Activated naive CD4-positive, alpha-beta T cell treated with anti-CD3 and anti-CD28 coated beads for 36 hours (primary cell): ENCODE data around the gene SLC18B1. TPM values are rescaled to one million over a fixed set of nuclear protein-coding genes. Genes with fewer than 3 reads are reported as not detected.

Experiments used
- CTCF ChIA-PET: fragments of 350-600 bp; sonication (Branson Sonifier 250); formaldehyde crosslinking; loops from one replicate; lab custom pipeline; 2021; ENCODE audit warnings: antibody characterized with exemption; lab: Charles Lee
- DNase-seq: peaks from one replicate; pipeline ENCODE4 v3.0.0-alpha.2; 2020
- H3K27ac Mint-ChIP-seq: one replicate; pipeline ENCODE4 v1.8.0; 2021; ENCODE audit warnings: mild to moderate bottlenecking, mixed read lengths
- H3K27me3 Mint-ChIP-seq: one replicate; pipeline ENCODE4 v1.8.0; 2021; ENCODE audit warnings: low read depth, mixed read lengths
- H3K36me3 Mint-ChIP-seq: one replicate; pipeline ENCODE4 v1.8.0; 2021; ENCODE audit warnings: low read depth, mixed read lengths
- H3K4me1 Mint-ChIP-seq: one replicate; pipeline ENCODE4 v1.8.0; 2021; ENCODE audit warnings: low read depth, mixed read lengths
- H3K4me3 Mint-ChIP-seq: one replicate; pipeline ENCODE4 v1.8.0; 2021; ENCODE audit warnings: mild to moderate bottlenecking, moderate library complexity, mixed read lengths
- H3K9me3 Mint-ChIP-seq: one replicate; pipeline ENCODE4 v1.8.0; 2021; ENCODE audit warnings: mixed read lengths
- intact Hi-C: fragments of 100-400 bp; cut with micrococcal nuclease; formaldehyde crosslinking; loops from one replicate; pipeline ENCODE4 v1.15.1; 2023
- total RNA-seq, 2 experiments: library from RNA; stranded (reverse); gene quantifications; one replicate each; pipeline ENCODE4 v1.2.3, GENCODE V29; 2021

Gene SLC18B1
- total RNA-seq, 2 experiments from 2014 or later = 5.1 to 6.1 TPM

- H3K27me3 Mint-ChIP-seq = no peaks in the 10 kb centered on the region
- intact Hi-C loops = no loop called here
- CTCF ChIA-PET = interaction anchor here (3.3 kb wide), 1 partner anchor 28 kb away, joined by 14 read pairs; no protein-coding TSS in a partner anchor
These were observed 63.7 kb downstream of the SLC18B1 start for GRCh38 chr6:132734694-132735236.

GRCh38 chr6:132733814-132734213, 64.6 kb downstream of the SLC18B1 start:
- no peak overlapping the region for H3K27ac Mint-ChIP-seq
- CTCF ChIA-PET = no interaction called here
- H3K4me1 Mint-ChIP-seq = peaks cover 27% of the 10 kb centered on the region
- peaks cover 7% of the 10 kb centered on the region for H3K9me3 Mint-ChIP-seq
- no peak overlapping the region for H3K4me3 Mint-ChIP-seq
- no peaks in the 10 kb centered on the region for H3K27me3 Mint-ChIP-seq
- no peak for DNase-seq
- intact Hi-C loops = no loop called here
- peaks cover 4% of the 10 kb centered on the region for H3K36me3 Mint-ChIP-seq

More at GRCh38 chr6:132734694-132735236, 63.7 kb downstream of the SLC18B1 start:
- DNase-seq = no peak
- H3K36me3 Mint-ChIP-seq = peaks cover 6% of the 10 kb centered on the region
- H3K4me3 Mint-ChIP-seq = no peak overlapping the region
- H3K4me1 Mint-ChIP-seq = peaks cover 27% of the 10 kb centered on the region
- peaks cover 12% of the 10 kb centered on the region for H3K9me3 Mint-ChIP-seq
- H3K27ac Mint-ChIP-seq = no peak overlapping the region

- intact Hi-C loops = no loop called here
- Mint-ChIP-seq H3K9me3 (peaks cover 3% of the 10 kb centered on the region), H3K36me3 (peaks cover 3% of the 10 kb centered on the region), H3K4me3 (no peak overlapping the region), H3K27ac (no peak overlapping the region), H3K4me1 (peaks cover 27% of the 10 kb centered on the region), H3K27me3 (no peaks in the 10 kb centered on the region)
- no peak for DNase-seq
- CTCF ChIA-PET = no interaction called here
These were observed 65.2 kb downstream of the SLC18B1 start for GRCh38 chr6:132733283-132733682.

GRCh38 chr6:132731086-132731485, 67.4 kb downstream of the SLC18B1 start:
- no peak overlapping the region for H3K4me3 Mint-ChIP-seq
- peaks cover 14% of the 10 kb centered on the region for H3K4me1 Mint-ChIP-seq
- CTCF ChIA-PET = interaction anchor here (1.3 kb wide), 1 partner anchor 32 kb away, joined by 3 read pairs; no protein-coding TSS in a partner anchor
- H3K36me3 Mint-ChIP-seq = no peaks in the 10 kb centered on the region
- no peak overlapping the region for H3K27ac Mint-ChIP-seq
- H3K27me3 Mint-ChIP-seq = no peaks in the 10 kb centered on the region
- H3K9me3 Mint-ChIP-seq = no peaks in the 10 kb centered on the region
- DNase-seq = no peak
- intact Hi-C loops = no loop called here

GRCh38 chr6:132730560-132730959, 67.9 kb downstream of the SLC18B1 start:
- Mint-ChIP-seq H3K9me3 (no peaks in the 10 kb centered on the region), H3K36me3 (no peaks in the 10 kb centered on the region), H3K4me1 (peaks cover 9% of the 10 kb centered on the region), H3K27ac (no peak overlapping the region), H3K27me3 (no peaks in the 10 kb centered on the region), H3K4me3 (no peak overlapping the region)
- CTCF ChIA-PET = interaction anchor here (1.3 kb wide), 1 partner anchor 33 kb away, joined by 3 read pairs; no protein-coding TSS in a partner anchor
- no peak for DNase-seq
- intact Hi-C loops = no loop called here

- no peaks in the 10 kb centered on the region for H3K27me3 Mint-ChIP-seq
- intact Hi-C loops = no loop called here
- H3K4me1 Mint-ChIP-seq = peaks cover 5% of the 10 kb centered on the region
- H3K4me3 Mint-ChIP-seq = no peak overlapping the region
- H3K9me3 Mint-ChIP-seq = no peaks in the 10 kb centered on the region
- CTCF ChIA-PET = interaction anchor here (0.6 to 1.5 kb wide), 2 partner anchors 35 to 200 kb away, joined by 4 to 6 read pairs; no protein-coding TSS in a partner anchor
- H3K36me3 Mint-ChIP-seq = no peaks in the 10 kb centered on the region
- H3K27ac Mint-ChIP-seq = no peak overlapping the region
- no peak for DNase-seq
These were observed 69.8 kb downstream of the SLC18B1 start for GRCh38 chr6:132728616-132729015.

GRCh38 chr6:132726608-132726975, 71.8 kb downstream of the SLC18B1 start:
- no peak for DNase-seq
- Mint-ChIP-seq H3K9me3 (no peaks in the 10 kb centered on the region), H3K4me3 (no peak overlapping the region), H3K4me1 (no peaks in the 10 kb centered on the region), H3K27ac (no peak overlapping the region), H3K36me3 (no peaks in the 10 kb centered on the region), H3K27me3 (no peaks in the 10 kb centered on the region)
- intact Hi-C loops = no loop called here
- CTCF ChIA-PET = no interaction called here

GRCh38 chr6:132725947-132726607, 72.4 kb downstream of the SLC18B1 start:
- no peaks in the 10 kb centered on the region for H3K27me3 Mint-ChIP-seq
- H3K9me3 Mint-ChIP-seq = no peaks in the 10 kb centered on the region
- intact Hi-C loops = no loop called here
- H3K4me3 Mint-ChIP-seq = no peak overlapping the region
- DNase-seq = no peak
- CTCF ChIA-PET = no interaction called here
- no peak overlapping the region for H3K27ac Mint-ChIP-seq
- H3K36me3 Mint-ChIP-seq = no peaks in the 10 kb centered on the region
- no peaks in the 10 kb centered on the region for H3K4me1 Mint-ChIP-seq

GRCh38 chr6:132725471-132725870, 73.0 kb downstream of the SLC18B1 start:
- H3K27me3 Mint-ChIP-seq = no peaks in the 10 kb centered on the region
- H3K4me1 Mint-ChIP-seq = no peaks in the 10 kb centered on the region
- no peak overlapping the region for H3K4me3 Mint-ChIP-seq
- H3K9me3 Mint-ChIP-seq = no peaks in the 10 kb centered on the region
- H3K36me3 Mint-ChIP-seq = no peaks in the 10 kb centered on the region
- no peak overlapping the region for H3K27ac Mint-ChIP-seq
- intact Hi-C loops = no loop called here
- no peak for DNase-seq
- CTCF ChIA-PET = no interaction called here

GRCh38 chr6:132719736-132720448, 78.5 kb downstream of the SLC18B1 start:
- H3K9me3 Mint-ChIP-seq = no peaks in the 10 kb centered on the region
- no peak overlapping the region for H3K4me3 Mint-ChIP-seq
- H3K27ac Mint-ChIP-seq = no peak overlapping the region
- CTCF ChIA-PET = no interaction called here
- H3K4me1 Mint-ChIP-seq = no peaks in the 10 kb centered on the region
- intact Hi-C loops = no loop called here
- H3K36me3 Mint-ChIP-seq = no peaks in the 10 kb centered on the region
- H3K27me3 Mint-ChIP-seq = peaks cover 2% of the 10 kb centered on the region
- DNase-seq = no peak
